Glutamatergic neuron (in vitro differentiated cells): ENCODE data around the gene ZNF19. TPM values are rescaled to one million over a fixed set of nuclear protein-coding genes. Genes with fewer than 3 reads are reported as not detected.

Experiments
- DNase-seq: peaks from one replicate; pipeline ENCODE4 v3.0.0; 2022
- H3K27ac Mint-ChIP-seq: one replicate; pipeline ENCODE4 v1.8.0; 2020; ENCODE audit warnings: mild to moderate bottlenecking, mixed read lengths, inconsistent platforms; ENCODE audit not compliant: unreplicated experiment
- H3K27me3 Mint-ChIP-seq: one replicate; pipeline ENCODE4 v1.8.0; 2020; ENCODE audit warnings: mild to moderate bottlenecking, moderate library complexity, mixed read lengths, inconsistent platforms; ENCODE audit not compliant: unreplicated experiment
- H3K36me3 Mint-ChIP-seq: one replicate; pipeline ENCODE4 v1.8.0; 2020; ENCODE audit warnings: mild to moderate bottlenecking, mixed read lengths, inconsistent platforms; ENCODE audit not compliant: unreplicated experiment
- H3K4me1 Mint-ChIP-seq: one replicate; pipeline ENCODE4 v1.8.0; 2020; ENCODE audit warnings: mild to moderate bottlenecking, low read depth, mixed read lengths, inconsistent platforms; ENCODE audit not compliant: unreplicated experiment
- H3K4me3 Mint-ChIP-seq: one replicate; pipeline ENCODE4 v1.8.0; 2020; ENCODE audit warnings: mild to moderate bottlenecking, mixed read lengths, inconsistent platforms; ENCODE audit not compliant: unreplicated experiment
- H3K9me3 Mint-ChIP-seq: one replicate; pipeline ENCODE4 v1.8.0; 2020; ENCODE audit warnings: mild to moderate bottlenecking, moderate library complexity, mixed read lengths, inconsistent platforms; ENCODE audit not compliant: unreplicated experiment
- CTCF ChIP-seq: fragments of 200-600 bp; sonication (generic); IDR thresholded peaks from one replicate; pipeline ENCODE4 v1.5.0; 2021; ENCODE audit not compliant: partially characterized antibody, unreplicated experiment
- total RNA-seq: library from RNA; stranded (reverse); fragmentation: NEBNext Ultra II Directional; extraction: Animal tissue kit (Norgen Biotek cat#: 25700); gene quantifications from one replicate; pipeline ENCODE4 v1.2.1, GENCODE V29; 2021; ENCODE audit not compliant: unreplicated experiment

The ZNF19 gene
- total RNA-seq, 1 donor from 2014 or later = 9.3 TPM

GRCh38 chr16:71448274-71448866 lies 40.8 kb downstream of the ZNF19 start:
- Mint-ChIP-seq H3K36me3 (peaks cover 72% of the 10 kb centered on the region), H3K27me3 (peaks cover 14% of the 10 kb centered on the region), H3K4me1 (no peaks in the 10 kb centered on the region), H3K9me3 (peaks cover 23% of the 10 kb centered on the region), H3K4me3 (no peak overlapping the region), H3K27ac (no peak overlapping the region)
- TF ChIP-seq CTCF = no peak
- DNase-seq = no peak

GRCh38 chr16:71443714-71444113 lies 45.4 kb downstream of the ZNF19 start:
- no peak for TF ChIP-seq CTCF
- H3K27ac Mint-ChIP-seq = peak overlapping the region; percentile 1

GRCh38 chr16:71442051-71442440 lies 47.1 kb downstream of the ZNF19 start, which contains the start of gene TLE7:
Gene TLE7, minus strand, starts transcription at chr16:71442054. Its CDS starts 8,730 bp downstream, at chr16:71433324.
- no peak within 1 kb of the TSS for H3K4me3 Mint-ChIP-seq
- no peak for TF ChIP-seq CTCF

More at GRCh38 chr16:71443714-71444113, 45.4 kb downstream of the ZNF19 start:
- Mint-ChIP-seq H3K27me3 (peaks cover 17% of the 10 kb centered on the region), H3K9me3 (peaks cover 18% of the 10 kb centered on the region), H3K4me3 (no peak overlapping the region), H3K4me1 (no peaks in the 10 kb centered on the region), H3K36me3 (peaks cover 28% of the 10 kb centered on the region)
- DNase-seq = no peak

DNA sequence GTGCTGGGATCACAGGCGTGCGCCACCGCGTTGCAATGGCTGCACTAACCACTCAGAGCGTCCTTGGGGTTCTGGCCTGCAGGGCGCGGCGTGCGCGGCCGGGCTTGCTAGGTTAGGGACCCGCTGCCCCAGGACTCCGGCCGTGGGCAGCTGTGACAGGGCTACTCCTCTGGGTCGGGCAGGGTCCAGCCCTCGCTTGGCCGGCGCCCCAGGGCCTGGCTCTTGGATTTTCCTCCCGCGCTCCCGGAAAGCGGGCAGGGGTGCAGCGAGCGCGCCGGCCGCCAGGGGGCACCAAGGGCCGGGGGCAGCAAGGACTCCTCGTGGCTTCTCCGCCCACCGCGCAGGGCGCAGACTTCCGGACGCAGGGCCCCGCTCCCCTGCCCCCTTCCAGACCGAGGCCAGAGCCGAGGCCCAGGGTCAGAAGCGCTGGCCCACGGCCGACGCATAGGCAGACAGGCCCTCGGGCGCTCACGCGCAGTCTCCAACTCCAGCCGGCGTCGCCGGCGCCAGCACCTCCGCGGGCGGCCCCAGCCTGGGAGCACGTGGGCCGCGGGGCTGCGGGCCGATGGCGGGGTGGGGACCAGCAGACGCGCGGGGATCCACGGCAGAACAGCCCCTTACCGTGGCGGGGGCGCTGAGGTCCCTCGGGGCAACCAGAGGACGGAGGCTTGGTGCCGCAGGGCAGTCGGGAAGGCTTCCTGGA lies 47.6 kb downstream of the ZNF19 start:
- no peak overlapping the region for H3K4me3 Mint-ChIP-seq
- H3K36me3 Mint-ChIP-seq = peaks cover 12% of the 10 kb centered on the region
- DNase-seq = peak; percentile 31
- H3K27ac Mint-ChIP-seq = no peak overlapping the region
- no peaks in the 10 kb centered on the region for H3K4me1 Mint-ChIP-seq
- peak; percentile 27 for TF ChIP-seq CTCF
- H3K9me3 Mint-ChIP-seq = peaks cover 16% of the 10 kb centered on the region
- H3K27me3 Mint-ChIP-seq = peaks cover 17% of the 10 kb centered on the region

More at GRCh38 chr16:71442051-71442440, 47.1 kb downstream of the ZNF19 start, which contains the start of gene TLE7:
- H3K4me1 Mint-ChIP-seq = no peaks in the 10 kb centered on the region
- H3K27me3 Mint-ChIP-seq = peaks cover 17% of the 10 kb centered on the region
- peaks cover 12% of the 10 kb centered on the region for H3K36me3 Mint-ChIP-seq
- H3K9me3 Mint-ChIP-seq = peaks cover 16% of the 10 kb centered on the region
- H3K27ac Mint-ChIP-seq = no peak within 1 kb of the TSS
- DNase-seq = no peak
